NCI-H510A (cell line): ENCODE results near the gene TNNI2.
"Not testable (repeated sequence)": the region's sequence is repeated elsewhere in the genome, so short reads cannot be mapped to it uniquely, and the experiment has no call there.

ENCODE experiments used
- DNase-seq: peaks from one replicate; lab custom pipeline; 2025; lab: John Stamatoyannopoulos, UW

TNNI2 gene

DNA sequence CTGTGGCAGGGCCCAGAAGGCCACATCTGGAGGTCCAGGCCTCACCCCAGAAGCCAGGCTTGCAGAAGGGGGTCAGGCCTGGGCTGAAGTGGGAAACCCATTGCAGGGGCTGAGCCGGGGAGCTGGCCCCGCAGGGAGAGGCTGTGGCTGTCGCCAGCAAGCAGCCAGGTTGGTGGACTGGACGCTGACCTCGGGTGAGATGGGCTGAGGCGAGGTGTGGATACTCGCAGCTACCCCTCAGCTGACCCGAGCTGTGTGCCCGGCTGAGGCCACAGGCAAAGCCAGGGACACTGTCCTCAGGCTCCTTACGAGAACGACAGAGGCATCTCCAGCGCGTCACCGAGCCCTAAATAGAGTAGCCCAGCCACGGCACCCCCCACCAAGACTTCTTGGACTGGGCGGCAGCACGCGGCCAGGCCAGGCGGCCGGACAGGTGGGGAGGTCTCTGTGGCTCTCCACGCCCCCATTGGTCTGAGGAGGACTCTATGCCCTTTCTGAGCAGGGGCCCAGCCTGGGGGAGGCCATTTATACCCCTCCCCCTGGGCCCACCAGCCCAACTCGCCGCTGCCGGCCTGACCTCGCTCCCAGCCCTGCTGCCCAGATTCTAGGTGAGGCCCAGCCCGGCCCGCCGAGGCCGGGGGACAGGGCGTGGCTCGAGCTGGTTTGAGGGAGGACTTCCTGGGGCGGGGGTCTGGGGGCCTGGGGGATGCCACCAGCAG, at the start of gene TNNI2:
Gene TNNI2, plus strand, starts transcription at position 556 of the 719 bp plus-strand sequence. CDS start 716 bp downstream, outside the sequence.
- no peak for DNase-seq

DNA sequence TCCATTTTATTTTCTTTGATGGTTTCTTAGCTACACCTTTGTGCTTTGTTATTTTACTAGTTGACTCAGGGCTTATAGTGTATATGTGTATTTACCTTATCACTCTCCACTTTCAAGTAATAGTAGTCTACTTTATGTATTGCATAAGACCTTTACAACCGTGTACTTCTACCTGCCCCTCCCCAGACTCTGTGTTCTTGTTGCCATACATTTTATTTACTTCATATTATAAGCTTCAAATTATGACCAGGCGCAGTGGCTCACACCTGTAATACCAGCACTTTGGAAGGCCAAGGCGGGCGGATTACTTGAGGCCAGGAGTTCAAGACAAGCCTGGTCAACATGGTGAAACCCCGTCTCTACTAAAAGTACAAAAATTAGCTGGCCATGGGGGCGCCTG, 46.9 kb upstream of the TNNI2 start:
- no peak for DNase-seq

DNA sequence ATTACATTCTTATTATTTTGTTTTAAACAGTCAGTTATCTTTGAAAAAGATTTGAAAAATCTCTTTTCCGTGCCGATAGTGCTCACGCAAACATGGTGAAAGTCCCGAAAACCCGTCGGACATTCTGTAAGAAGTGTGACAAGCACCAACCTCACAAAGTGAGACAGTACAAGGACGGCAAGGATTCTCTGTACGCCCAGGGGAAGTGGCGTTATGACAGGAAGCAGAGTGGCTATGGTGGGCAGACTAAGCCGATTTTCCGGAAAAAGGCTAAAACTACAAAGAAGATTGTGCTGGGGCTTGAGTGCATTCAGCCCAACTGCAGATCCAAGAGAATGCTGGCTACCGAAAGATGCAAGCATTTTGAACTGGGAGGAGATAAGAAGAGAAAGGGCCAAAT, 46.3 kb upstream of the TNNI2 start:
- DNase-seq, result no peak

DNA sequence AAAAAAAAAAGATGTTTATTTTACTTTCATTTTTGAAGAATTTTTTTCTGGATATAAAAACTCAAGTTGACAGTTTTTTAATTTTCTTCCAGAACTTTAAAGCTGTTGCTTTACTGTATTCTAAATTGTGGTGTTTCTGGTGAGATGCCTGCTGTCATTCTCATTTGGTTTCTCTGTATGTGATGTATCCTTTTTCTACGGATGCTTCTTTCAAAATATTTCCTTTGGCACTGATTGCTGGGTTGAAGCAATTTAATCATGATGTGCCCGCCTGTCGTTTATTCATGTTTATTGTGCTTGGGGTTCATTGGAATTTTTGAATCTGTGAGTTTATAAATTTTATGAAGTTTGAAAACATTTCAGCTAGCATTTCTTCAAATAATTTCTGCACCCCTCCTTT, 45.7 kb upstream of the TNNI2 start:
- DNase-seq, result no peak

DNA sequence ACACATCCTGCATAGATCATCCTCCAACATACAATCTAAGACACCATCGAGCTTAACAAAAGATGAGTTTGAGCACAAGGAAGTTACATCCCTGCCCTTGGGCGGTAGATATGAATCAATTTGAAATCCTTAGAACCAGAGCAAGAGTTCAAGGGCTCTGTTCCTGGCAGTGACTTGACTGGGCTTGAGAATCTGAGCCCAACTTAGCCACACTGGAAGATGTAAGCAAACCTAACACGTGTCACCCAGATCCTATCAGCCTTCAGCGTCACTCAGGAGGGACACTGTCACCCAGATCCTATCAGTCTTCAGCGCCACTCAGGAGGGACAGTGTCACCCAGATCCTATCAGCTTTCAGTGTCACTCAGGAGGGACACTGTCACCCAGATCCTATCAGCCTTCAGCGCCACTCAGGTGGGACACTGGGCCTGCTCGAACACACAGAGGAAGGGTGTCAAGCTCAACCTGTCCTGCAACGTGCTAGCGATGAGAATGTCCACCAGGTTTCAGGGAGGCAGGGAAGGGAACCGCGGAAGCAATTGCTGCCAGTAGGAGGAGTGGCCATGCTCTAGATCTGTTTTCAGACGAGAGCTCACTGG, 42.3 kb upstream of the TNNI2 start:
- no peak for DNase-seq

DNA sequence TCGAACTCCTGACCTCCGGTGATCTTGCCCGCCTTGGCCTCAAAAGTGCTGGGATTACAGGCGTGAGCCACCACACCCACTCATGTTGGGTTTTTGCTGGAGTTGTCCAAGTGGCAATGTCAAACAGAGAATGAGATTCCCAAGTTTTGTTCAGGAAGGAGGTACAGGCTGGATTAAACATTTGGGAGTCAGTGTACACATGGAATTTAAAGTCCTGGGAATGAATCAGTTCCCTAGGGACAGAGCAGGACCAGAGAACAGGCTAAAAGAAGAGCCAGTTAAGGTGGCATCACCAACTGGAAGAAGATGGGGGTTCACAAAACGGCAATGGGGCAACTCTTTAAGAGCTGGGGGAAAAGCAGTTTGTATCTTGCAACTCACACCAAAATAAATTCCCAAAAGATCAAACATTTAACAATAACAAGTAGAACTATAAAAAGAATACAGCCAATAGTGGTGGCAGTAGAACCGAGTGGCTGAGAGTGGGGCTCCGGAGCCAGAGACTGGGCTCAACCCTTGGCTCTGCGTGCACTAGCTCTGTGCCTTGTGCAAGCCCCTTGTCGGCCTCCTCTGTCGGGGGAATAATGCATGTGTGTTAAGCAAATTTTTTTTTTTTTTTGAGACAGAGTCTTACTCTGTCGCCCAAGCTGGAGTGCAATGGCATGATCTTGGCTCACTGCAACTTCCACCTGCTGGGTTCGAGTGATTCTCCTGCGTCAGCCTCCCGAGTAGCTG, 41.2 kb upstream of the TNNI2 start:
- DNase-seq, result no peak

DNA sequence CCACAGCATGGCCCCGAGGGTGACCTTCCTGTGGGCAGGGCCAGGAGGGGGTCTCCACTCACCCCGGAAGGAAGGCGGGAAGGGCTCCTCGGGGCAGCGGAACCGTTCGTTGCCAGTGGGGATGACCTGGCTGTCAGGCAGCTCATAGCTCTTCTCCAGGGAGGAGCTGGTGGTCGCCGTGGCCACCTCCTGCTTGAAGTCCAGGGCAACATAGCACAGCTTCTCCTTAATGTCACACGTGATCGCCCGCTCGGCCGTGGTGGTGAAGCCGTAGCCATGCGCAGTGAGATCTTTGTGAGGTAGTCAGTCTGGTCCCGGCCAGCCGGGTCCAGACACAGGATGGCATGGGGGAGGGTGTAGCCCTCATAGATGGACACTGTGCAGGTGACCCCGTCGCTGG, 35.5 kb upstream of the TNNI2 start:
- no peak for DNase-seq

DNA sequence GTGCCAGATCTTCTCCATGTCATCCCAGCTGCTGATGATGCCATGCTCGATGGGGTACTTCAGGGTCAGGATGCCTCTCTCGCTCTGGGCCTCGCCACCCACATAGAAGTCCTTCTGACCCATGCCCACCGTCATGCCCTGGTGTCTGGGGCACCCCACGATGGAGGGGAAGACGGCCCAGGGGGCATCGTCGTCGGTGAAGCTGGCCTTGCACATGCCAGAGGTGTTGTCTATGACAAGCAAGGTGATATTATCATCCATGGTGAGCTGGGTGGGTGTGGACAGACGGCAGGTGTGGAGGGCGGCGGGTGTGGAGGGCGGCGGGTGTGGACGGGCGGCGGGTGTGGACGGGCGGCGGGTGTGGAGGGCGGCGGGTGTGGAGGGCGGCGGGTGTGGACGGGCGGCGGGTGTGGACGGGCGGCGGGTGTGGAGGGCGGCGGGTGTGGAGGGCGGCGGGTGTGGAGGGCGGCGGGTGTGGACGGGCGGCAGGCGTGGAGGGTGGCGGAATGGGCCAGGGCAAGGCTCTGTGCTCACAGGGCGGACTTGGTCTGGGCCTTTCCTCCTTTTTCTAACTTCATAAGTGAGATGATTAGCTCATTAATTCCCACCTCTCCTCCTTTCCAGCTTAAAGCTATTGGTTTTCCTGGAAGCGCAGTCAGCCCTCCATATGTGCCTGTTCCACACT, 34.8 kb upstream of the TNNI2 start:
- DNase-seq, result not testable (repeated sequence)

DNA sequence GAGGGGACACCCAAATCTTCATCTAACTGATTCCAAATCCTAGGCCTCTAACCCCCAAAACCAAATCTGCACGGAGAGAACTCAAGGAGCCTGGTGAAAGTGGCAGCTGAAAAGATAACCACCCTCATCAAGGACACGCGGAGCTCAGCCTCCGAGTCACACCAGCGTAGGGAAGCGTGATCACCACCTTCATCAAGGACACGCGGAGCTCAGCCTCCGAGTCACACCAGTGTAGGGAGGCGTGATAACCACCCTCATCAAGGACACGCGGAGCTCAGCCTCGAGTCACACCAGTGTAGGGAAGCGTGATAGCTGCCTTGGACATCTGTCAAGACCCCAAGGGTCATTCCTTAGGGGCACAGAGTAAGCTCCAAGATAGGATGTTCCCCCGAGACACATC, 33.3 kb upstream of the TNNI2 start:
- no peak for DNase-seq

DNA sequence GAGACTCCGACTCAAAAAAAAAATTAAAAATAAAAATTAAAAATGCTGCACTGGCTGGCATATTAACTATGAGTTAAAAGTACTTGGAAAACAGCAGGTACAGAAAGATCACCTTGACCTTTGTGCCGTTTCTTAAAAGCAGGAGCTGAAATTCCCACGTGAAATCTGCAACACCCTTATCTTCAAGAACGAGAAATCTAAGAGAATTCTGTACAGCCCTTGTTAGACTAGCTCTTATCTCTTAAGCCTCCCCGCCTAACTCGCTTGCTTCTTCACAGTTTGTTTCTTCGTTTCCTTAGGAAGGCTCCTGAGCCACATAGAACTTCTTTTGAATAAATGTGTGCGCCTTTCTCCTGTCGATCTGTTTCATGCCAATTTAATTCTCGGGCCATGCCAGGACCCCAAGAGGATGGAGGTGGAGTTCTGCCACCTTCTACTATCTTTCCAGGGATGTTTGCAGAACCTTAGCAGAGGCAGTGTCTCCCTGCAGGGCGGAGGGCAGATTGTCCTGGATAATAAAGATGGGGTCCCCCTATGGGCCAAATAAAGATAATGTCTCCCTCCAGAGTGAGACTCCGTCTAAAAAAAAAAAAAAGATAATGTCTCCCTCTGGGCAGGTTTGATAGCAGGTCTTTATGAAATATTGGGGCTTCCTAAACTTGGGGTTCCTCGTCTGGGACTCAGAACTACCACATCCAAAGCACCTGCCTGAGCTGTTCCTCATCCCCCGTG, 31.4 kb upstream of the TNNI2 start:
- DNase-seq, result no peak

DNA sequence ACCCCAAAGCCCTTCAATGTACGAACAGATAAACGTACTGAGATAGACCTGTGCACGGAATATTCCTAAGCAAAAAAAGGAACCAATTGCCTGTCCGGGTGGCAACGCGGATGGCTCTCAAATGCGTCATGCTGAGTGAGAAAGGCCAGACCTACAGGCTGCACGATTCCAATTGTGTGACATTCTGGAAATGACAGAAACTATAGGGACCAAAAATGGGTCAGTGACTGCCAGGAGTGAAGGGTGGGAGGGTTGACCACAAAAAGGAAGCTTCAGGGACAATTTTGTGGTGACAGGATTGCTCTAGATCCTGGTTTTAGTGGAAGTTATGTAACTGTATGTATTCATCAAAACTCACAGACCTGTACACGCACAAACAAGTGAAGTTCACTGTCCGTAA, 28.0 kb upstream of the TNNI2 start:
- DNase-seq, result no peak

DNA sequence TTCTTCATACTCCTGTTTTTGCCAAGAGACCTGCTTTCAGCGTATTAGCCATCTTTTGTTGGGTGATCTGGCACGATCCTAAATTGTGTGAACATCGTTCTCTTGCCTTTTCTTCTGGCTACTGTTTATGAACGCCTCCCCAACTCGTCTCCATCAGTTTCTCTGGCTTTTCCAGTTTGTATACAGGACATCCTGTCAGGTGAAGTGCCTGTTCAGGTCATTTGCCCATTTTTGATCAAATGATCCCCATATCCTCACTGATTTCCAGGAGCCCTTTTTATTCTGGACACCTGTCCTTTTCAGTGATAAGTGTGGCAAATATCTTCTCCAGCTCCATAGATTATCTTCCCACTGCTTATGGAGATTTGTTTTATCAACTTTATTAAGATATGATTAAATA, 26.5 kb upstream of the TNNI2 start:
- no peak for DNase-seq

DNA sequence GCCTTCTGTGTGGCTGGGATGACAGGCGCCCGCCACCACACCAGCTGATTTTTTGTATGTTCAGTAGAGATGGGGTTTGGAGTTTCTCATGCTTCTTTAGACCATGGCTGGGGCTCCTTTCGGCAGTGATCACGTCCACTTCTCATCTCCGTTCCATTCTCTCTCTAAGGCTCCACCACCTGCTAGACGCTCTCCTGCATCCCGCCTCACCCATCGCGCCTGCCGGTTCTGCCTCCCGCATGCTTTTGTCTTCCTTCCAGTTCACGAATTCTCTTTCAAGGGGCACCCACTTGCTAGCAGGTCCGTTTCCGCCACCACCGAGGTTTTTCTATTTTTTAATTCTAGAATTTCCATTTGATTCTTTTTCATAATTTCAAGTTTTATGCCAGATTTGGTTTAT, 26.0 kb upstream of the TNNI2 start:
- no peak for DNase-seq

DNA sequence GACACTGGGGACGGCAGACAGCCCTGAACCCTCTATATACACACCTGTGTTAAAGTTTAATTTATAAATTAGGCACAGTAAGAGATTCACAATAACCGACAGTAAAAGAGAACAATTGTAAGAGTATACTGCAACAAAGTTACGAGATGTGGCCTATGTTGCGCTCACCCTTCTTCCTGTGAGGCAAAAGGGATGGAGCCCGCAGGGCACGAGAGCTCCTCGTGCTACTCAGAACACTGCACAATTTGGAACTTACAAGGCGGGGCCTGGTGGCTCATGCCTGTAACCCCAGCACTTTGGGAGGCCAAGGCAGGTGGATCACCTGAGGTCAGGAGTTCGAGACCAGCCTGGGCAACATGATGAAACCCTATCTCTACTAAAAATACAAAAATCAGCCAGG, 25.4 kb upstream of the TNNI2 start:
- DNase-seq, result not testable (repeated sequence)

DNA sequence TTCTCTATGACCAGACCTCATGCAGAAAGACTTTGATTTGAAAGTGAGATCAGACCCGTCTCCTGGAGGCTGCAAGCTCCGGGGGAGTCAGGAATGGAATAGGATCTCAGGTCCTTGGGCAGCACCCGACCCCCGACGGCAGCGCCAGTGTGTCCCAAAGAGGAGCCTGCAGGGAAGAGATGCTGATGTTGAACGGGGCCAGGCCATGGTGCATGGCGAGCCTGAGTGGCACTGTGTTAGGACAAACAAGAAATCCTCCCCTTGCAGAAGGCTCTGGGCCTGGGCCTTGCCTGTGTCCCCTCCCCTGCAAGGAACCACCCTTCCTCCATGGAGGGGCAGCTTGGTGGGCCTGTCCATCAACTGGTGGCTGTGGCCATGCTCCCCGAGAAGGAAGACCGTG, 24.1 kb upstream of the TNNI2 start:
- DNase-seq, result no peak

DNA sequence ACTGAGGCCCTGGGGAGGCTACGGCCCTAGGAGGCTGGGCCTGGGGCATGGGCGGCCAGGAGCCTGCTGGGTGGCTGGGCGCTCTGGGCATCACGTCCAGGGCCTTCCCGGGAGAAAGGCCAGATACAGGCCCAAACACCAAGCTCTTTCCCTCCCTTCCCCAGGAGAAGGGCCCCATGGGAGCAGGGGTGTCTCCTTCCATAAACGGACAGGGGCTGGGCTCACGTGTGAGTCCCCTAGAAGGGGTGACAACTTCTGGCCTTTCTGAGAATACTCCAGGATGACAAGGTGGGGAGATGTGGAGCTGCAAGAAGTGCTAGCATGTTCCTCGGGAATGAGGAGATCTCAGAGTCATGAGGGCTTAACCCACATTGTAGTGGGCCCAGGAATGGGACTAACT, 23.5 kb upstream of the TNNI2 start:
- no peak for DNase-seq

DNA sequence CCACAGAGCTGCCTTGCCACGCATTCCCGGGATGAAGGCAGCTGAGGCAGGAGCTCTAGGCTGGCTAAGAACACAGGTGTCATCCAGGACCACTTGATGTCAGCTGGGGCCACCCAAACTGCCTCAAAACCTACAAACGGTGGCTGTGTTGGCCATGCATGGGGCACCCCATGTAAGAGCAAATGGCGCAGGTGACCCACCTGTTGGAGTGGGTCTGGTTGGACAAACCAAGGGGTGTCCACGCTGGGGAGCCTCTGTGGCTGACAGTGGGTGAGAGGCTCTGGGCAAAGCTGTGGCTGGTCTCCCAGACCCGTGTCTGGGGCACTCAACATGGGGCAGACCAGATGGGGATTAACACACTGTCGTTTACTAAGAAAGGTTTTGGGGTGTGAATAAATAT, 23.0 kb upstream of the TNNI2 start:
- DNase-seq, result no peak

DNA sequence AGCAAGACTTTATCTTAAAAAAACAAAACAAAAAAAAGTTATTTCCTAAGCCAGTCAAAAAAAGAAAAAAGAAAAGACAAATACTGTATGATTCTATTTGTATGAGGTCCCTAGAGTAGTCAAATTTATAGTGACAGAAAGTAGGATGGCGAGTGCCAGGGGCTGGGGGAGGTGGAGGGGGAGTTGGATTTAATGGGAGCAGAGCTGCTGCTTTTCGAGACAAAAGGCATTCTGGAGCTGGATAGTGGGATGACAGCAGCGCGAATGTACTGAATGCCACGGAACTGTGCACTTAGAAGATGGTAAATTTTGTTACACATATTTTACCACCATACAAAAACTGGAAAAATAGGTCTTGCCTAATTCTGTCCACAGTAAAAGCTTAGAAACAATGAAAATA, 21.8 kb upstream of the TNNI2 start:
- DNase-seq, result no peak

DNA sequence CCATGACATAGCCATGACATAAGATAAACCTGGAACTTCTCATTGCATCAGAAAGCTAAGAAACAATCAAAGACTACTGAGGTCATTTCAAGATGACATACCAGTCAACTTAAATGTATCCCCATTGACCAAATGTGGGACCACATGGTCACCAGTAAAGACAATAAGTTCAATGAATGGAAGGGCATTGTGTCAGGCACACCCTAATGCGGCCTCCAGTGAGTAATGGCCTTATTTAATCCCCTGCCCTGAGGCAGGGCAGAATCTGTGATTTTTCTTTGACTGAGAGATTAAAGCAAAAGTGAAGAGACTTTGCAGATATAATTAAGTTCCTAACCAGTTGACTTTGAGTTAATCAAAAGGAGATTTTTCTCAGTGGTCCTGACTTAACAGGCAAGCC, 21.3 kb upstream of the TNNI2 start:
- DNase-seq, result no peak

DNA sequence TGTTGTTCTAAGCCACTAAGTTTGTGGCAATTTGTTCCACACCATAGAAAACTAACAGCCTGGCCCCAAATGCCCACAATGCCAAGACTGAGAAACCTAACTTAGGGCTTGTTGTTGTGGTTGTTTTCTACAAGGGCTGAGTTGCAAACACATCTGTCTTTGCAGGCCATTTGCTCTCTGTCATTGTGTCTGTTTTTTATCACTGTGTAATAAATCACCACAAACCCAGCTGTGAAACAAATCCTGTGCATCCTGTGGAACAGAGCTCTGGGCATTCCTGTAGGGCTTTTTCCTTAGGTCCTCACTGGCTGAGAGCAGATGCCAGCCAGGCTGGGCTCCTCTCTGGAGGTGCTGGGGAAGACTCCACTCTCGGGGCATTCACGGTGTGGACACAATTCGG, 19.7 kb upstream of the TNNI2 start:
- no peak for DNase-seq

DNA sequence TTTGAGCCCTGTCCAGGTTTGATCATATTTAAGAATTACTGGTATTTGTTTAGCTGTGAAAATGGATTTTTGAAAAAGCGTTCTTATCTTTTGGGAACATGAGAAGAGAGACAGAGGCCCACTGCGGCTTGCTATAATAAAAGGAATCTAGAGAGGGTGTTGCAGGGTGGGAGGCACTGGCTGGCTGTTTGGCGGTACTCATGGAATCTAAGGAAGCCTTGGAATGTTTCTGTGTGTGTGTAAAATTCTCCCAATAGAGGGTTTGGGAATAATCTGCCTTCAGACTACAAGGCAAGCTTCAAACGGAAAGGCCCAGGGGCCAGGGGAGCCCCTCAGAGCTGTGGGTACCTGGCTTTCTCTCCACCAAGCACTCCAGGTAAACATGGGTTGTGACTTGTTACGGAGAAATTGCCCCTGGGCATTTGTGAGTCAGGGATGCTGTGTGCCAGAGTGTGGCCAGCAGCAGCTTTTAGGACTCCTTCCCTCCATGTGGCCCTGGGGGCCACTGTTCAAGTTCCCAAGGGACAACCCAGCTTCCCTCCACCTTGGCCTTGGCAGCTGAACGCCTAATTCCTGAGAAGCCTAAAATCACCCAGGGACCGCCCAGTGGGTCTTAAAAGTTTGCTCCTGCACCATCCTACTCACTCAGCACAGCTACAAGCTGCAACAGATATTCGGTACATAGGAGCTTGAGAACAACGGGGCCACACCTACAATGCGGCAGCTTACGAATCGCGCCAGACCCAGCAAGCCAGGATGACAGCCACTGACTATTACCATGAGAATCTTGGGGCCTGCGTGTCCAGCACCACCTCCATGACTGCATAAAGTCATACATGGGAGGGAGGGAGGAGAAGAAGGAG, 18.1 kb upstream of the TNNI2 start:
- DNase-seq, result no peak
